ENCODE measurements around the gene SETD1B.

SETD1B gene

DNA sequence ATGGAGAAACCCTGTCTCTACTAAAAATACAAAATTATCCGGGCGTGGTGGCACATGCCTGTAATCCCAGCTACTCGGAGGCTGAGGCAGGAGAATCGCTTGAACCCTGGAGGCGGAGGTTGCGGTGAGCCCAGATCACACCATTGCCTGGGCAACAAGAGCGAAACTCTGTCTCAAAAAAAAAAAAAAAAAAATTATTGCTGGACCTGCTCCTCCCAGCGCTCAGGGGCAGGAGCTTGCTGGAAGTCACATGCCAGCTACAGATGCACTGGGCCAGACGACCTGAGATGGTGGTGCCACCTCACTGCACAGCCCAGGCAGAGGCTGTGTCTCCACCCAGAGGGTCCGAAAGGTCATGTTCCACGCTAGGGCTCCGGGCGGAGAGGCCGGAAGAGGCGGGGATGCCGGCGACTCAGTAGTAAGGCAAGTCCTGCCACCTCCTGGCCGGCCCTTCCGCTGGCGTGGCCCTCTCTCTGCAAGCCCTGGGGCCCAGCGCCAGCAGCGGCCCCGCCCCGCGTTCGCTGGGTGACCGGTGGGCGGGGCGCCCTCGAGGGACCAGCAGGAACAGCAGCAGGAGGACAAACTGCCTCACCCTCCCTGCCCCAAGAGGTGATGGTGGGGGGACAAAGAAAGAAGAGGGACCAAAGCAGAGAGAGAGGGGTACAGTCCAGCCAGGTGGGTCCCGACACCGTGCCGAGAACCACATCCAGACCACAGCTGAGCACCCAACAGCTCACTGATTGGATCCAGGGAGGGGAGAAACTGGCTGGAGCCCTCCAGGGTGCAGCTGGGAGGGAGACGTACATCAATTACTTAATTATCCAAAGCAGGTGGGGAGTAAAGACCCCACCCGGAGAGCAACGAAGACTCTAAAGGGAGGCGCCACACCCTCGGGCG is 6.7 kb upstream of the SETD1B start:
- peak; percentile 53 for DNase-seq

DNA sequence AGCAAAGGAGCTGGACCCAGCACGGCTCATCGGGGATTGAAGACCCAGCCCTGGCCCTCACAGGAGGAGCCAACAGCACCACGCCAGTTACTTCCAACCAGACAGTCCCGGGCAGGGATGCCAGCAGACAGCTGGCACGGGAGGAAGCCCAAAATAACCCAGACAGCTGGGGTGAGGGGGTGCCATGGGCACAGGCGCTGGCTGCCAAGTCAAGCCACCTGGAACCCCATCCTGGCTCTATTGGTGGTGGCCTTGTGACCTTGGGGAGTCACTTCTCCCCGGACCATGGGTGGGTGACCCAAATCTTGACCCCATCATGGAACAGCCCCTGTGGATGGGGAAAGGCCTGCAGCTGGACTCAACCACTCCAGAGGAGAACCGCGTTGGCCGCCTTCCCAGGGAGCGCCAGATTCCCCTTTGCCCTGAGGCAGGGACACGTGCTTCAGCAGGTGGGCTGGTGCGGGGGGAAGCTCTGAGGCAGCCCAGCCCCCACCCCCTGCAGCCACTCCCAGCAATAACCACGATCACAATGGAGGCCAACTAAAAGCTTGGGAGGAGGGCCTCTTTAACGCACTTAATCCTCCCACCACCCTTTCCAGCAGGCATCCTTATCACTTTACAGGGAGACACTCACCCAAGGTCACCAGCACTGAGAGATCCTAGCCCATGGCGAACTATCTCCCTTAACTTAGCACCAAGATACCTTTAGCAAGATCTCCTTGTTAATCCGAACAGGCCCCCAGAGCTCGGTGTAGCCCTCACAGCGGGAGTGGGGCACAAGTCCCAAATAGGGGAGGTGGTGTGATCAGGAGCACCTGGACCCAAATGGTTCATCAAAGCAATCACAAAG is 5.6 kb upstream of the SETD1B start:
- peak; percentile 57 for DNase-seq

DNA sequence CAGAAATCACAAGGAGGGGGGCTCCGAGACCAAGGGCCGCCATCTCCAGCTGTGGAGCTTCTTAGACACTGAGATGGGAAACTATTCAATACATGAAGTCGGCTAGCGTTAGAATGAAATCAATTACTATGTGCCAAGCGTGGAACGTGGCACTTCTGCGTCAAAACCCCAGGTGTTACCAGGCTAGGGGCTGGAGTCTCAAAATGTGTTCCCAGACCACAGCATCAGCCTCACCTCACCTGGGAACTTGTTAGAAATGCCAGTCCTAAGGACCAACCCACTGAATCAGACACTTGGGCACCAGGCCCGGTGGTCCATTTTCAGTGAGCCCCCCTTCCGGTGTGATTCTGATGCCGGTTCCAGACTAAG is 5.0 kb upstream of the SETD1B start:
- no peak for DNase-seq

DNA sequence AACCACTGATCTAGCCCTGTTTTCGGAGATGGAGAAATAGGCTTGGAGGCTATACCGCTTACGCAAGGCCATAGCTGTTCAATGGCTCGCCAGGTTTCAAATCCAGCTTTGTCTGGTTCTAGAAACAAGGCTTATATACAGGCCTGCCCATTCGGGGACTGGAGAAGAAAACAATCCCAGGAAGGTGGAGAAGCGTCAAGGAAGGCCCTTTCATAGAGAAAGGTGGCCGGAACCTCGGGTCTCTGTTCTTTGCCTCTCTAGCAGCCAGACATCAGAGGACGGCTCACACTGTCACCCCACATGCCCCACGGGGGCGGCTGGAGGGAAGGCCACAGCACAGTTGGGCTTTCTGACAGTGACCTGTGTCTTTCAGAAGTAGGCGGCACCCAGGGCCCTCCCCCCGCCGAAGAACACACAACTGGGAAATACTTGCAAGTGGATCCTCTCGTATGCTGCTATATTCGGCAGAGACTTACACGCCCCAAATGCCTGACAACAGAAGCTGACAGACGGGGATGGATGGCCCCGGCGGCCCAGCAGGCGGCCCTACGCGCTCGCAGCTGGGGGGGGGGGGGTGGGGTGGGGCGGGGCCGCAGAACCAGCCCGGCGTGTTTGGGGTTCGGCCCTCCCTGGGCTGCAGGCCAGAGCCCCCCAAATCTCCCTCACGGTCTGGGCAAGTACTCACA is 4.5 kb upstream of the SETD1B start:
- DNase-seq, result peak; percentile 89

DNA sequence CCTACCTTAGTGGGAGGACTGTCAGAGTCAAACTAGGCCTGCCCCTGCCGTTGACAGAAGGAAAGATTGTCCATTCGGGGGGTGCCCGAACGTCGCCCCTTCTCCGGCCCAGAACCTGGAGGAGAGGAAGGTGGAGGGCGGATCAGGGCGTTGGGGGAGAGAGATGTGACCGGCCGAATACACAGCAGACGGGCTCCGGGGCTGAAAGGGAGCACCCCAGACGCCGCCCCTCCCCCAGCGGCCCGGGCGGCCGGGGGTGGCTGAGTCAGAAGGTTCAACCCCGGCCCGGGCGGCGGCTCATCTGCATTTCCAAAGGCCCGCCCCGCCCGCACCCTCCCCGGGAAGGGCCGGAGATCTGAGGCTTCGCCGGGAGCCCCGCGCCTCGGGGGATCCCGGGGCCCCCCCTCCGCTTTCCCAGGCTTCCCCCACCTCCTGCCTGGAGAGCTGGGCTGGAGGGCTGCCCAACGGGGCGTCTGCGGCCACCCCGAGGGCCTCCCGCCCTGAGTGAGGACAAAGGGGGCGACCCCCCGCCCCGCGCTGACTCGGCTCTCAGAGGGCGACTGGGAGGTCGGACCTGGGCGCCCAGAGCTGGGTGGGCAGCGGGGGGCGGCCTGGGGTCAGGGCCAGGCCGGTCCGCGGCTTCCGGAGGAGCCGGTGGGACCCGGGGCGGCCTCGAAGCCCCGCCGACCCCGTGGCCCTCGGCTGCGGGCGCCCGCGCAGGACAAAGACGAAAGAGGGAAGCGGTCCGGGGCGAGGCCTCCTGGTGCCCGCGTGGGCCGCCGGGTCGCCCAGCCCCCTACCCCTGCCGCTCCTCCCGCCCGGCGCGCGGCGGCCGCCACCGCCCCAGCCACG is 3.7 kb upstream of the SETD1B start:
- DNase-seq, result peak; percentile 91

DNA sequence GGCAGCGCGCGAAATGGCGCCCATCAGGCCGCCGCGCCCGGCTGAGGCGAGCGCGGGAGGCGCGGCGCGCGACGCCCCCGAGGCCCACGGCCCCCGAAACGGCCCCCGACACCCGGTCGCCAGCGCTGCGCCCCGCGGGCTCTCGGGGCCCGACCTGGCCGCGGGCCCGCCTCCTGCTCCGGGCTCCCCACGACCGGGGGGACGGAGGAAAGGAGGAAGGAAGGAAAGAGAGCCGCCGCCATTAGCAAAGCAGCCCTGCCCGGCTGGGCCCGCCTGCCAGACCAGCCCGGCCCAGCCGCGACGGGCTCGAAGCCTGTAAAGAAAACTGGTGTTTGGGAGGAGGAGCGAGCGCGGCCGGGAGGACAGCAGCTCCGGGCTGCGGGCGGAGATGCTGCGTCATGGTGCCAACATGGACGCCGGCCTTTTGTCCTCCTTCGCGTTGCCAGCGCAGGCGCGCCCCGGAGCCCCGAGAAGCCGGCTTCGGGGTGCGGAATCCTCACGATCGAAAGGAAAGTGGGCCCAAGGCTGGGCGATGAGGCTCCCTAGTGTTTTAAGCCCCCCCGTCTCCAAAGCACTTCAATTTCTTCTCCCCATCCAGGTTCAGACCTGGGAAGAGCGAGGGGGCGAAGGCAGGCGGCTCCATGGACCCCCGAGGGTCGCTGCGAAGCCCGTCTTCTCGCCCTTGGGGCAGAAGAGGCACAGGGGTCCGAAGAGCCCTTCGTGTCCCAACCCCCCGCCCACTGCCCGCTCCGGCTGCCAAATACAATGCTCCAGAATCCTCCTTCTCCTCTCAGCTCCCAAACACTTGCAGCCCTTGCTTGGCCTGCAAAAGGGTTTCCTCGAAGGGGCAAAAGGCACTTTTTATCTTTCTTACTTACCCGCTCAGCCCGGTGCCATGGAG is 2.9 kb upstream of the SETD1B start:
- DNase-seq, result peak; percentile 88

DNA sequence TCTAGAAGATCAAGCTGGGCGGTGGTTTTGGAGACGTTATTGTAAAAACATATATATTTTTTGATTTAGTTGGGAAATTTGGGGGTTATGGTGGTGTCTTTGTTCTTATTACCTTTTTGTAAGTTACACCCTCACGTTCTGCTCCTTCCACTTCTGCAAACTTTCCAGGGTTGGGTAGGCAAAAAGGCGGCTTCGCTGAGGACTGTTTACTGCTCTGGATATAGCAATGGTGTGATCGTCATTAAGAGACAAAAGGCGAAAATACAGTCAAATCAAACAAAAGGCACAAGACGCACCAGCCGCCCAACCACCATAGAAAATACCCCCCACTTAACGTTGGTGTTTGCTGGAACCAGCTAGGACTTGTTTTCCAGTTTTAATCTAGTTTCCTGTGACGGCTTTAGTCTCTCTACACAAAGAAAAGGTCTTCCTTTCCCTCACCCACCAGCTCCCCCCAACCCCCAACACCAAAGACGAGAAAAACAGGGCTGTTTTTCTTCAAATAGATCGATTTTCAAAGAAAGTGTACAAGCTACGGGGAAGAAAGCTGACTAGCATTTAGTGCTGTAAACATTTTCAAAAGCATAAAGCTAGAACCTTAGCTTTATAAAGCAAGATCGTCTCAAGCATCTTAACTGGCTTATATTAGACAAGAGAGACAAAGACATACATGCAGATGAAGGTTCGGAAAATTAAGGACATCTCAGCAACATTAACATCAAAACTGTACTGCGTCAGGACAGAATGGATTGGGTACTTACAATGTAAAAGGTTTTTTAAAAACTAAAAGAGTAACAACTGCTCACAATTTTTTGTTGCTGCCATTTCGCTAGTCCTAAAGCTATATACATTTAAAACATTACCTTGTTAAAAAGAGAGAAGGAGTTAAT is 2.0 kb upstream of the SETD1B start:
- DNase-seq, result peak; percentile 82

DNA sequence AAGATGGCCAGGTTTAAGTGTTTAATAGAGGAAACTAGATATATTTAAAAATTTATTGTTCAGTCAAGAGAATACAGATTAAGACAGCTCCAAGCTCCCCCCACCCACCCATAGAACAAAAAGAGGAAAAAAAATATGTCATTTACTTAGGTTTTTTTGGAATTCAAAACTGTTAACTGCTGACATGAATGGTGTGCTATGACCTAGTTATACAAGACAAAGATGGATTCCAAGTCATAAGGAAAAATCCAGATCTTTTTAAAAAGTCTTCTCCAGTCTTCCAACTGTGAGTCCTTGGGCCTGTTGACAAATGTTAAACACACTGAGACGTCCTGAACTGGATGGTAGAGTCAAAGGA is 1.3 kb upstream of the SETD1B start:
- DNase-seq, result no peak

DNA sequence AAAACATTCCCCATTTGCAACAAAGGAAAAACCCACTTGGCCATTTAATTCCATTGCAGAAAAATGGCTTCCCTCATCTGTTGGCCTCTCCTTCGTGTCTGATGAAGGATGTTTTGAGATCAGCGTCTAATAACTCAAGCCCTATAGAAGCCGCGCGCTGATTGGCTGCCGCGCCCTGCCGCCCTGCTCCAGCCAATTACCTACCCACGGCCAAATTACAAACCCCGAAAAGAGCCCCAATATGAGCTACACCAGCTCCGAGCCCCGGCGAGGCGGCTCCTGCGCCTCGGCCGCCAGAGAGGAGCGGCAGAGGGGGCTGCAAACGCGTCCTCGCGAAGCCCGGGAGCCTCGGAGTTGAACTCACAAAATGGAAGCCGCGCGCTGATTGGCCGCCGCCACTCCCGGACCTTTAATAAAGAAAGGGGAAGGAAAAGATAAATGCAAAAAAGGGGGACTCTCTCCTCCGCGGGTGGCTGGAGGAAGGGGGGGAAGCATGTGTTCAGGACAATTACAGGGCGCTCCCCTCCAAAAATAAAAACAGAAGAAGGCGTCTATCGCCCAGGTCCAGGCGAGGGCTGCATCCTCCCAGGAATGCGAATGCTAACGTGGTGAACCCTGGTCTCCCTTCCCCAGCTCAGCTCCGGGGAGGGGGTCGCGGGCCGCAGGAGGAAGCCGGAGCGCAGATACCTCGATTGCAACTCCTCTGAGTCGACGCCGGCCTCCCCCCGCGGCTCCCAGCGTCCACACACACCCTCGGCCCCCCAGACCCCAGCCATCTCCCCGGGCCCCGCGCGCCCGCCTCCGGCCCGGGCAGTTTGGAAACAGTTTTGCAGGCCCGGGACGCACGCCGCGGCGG is 738 bp upstream of the SETD1B start:
- peak; percentile 98 for DNase-seq

DNA sequence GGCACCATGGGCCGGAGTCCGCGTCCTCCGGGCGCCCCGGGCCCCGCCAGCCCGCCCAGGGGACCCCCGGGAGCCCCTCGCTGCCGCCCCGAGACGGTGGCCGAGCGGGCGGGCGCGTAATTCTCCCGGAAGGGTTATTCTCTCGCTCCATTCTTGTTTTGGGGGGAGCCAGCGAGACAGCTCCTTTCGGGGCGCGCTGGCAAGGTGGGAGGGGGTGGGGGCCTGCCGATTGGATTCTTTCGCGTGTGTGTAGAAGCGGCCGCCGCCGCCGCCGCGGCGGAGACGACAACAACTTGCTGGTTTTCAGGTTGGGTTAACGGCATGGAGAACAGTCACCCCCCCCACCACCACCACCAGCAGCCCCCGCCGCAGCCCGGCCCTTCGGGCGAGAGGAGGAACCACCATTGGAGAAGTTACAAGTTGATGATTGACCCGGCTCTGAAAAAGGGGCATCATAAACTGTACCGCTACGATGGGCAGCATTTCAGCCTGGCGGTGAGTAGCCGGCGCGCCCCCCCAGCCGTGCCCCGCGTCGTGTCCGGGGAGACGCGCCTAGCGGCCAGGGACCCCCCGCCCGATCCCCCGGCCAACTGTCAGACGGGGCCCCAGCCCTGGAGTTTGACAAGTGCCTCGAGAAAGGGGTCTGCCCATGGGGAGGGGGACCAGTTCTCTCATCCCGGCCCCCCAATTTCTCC is 755 bp downstream of the SETD1B start:
- peak; percentile 78 for DNase-seq

DNA sequence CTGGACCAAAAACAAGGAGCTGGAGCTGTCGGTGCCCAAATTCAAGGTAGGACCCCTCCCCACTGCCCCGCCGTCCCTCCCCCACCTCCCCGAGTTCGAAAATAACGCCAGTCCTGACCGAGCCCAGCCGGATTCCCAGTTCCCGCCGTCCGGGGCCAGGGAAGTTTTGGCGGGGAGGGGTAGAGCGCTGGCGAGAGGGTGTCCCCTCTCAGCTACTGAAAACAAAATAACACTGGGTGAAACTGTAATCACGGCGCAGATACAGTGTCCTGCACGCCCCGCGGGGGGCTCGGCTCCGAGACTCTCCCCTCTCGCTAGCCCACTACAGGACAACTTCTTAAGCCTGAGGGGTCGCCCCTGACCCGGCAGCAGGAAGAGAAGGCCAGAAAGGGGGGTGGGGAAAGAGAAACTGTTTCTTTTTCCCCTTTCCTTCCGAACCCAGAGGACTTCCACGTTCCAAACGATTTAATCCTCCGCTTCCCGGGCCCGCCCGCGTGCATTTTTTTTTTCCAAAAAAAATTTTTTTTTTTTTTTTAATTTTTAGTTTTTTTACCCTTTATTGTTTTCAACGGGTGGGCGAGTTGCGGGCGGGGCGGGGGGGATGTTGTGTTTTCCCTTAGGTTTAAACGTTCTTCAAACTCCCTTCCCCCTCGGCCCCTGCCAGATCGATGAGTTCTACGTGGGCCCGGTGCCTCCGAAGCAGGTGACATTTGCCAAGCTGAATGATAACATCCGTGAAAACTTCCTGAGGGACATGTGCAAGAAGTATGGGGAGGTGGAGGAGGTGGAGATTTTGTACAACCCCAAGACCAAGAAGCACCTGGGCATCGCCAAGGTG is 1.6 kb downstream of the SETD1B start:
- no peak for DNase-seq

DNA sequence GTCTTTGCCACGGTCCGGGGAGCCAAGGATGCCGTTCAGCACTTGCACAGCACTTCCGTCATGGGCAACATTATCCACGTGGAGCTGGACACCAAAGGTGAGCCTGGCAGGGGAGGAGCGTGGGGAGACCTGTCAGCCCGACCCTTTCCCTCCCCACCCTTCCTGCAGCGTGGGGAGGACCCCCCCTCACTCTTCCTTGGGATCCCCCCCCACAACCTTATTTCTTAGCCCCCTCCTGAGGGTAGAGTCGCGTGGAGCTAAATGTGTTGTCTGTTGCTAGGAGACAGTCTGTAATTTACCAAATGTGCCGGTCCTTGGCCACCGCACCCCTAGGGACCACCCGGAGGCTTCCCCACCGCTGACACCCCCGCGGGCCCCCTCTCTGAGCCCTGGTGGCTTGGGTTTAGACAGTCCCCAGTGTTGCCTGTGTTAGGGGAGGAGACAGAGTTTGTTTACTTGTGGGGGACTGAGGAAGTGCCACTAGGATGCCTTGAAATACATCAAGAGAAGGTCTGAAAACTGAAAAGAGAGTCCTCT is 2.3 kb downstream of the SETD1B start:
- DNase-seq, result peak; percentile 47

DNA sequence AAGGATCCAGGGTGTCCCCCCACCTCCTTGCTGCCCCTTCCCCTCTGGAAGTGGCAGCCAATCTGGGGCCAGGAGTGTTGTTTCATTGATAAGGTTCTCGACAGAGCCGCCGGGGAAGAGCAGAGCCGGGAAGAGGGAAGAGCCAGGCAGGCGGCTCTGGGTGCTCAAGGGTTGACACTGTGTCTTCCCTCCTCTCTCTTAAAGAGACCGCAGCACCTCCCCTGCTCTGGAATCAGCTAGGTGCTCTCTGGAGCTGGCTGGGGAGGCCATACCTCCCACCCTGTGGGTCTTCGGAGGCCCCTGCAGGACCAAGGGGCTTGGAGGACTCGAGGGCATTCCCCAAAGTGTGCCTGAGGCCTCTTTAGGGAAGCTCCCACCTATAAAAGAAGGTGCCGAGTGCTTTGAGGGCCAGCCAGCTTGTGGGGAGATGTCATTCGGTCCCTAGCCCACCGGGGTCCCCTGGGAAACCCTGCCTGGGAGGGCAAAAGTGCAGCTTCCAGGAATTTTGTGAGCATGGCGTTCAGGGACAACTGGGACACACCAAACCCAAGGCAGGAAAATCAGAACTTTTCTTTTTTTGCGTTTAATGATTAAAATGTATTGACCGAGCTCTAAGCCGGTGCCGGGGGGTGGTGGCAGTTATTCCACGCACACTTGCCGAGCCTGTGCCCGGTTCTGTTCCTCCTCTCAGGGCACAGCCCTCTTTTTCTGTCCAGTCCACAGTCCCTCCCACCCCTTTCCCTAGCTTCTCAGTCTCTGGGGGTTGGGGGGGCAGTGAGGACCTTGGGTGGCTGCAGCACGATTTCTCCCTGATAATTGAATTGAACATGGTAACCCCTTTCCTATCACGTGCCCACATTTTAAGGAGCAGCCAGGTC is 3.0 kb downstream of the SETD1B start:
- DNase-seq, result no peak

DNA sequence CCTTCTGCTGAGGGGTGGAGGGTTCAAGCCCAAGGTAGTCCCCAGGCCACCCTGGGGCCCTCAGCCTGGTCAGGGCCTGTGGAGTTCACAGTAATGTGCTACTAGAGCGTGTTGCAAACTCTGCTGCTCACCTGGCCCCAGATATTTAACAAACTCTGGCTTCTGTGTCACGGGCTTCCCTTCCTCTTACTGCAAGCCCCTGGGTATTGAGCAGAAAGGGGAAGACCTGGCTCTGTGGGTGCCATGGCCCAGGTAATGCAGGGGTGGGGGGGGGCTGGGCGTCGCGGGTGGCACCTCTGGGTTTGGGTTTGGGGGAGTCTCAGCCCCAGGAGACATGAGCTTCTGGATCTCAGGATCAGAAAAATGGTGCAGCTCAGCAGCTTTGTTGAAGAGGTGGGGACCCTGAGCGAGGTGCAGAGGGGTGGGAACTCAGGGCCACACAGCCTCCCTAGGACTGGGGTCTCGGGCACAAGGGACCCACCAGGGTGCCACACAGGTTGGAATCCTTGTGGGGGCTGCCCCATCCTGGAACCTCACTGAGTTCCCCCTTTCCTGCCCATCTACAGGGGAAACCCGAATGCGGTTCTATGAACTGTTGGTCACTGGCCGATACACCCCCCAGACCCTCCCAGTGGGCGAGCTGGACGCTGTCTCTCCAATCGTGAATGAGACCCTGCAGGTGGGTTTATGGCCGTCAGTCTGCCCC is 4.0 kb downstream of the SETD1B start:
- DNase-seq, result no peak

DNA sequence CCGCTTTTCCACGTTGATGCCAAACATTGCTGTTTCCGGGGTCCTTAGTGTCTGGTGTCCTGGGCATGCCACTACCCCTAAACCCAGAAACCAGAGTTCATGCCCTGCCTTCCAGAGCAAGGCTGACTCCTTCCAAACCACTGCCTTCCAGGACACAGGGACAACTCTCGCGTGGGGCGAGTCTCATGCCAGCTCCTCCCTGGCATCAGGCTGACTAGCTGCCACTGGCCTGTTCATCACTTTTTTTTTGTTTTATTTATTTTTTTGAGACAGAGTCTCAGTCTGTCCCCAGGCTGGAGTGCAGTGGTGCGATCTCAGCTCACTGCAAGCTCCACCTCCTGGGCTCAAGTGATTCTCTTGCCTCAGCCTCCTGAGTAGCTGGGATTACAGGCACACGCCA is 4.8 kb downstream of the SETD1B start:
- DNase-seq, result no peak

DNA sequence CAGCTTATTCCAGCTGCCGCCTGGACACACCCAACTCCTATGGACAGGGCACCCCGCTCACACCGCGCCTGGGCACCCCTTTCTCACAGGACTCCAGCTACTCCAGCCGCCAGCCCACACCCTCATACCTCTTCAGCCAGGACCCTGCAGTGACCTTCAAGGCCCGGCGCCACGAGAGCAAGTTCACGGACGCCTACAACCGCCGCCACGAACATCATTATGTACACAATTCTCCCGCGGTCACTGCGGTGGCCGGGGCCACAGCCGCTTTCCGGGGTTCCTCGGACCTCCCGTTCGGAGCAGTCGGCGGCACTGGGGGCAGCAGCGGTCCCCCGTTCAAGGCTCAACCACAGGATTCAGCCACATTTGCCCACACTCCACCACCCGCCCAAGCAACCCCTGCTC is 5.9 kb downstream of the SETD1B start:
- no peak for DNase-seq
